A673 (cell line): ENCODE data around the gene MCM7.

ENCODE experiments used
- EZH2 ChIP-seq: fragments of 200-600 bp; sonication (generic); IDR thresholded peaks from 2 replicates; pipeline ENCODE4 v1.6.1; 2017; ENCODE audit warnings: borderline replicate concordance, low read depth, mild to moderate bottlenecking, mixed read lengths, antibody characterized with exemption, low read length; ENCODE audit not compliant: poor library complexity, severe bottlenecking
- TF ChIP-seq, protein P1 (sequence below): fragments of 300-800, 200-600 bp; sonication (generic); conservative IDR thresholded peaks from 2 replicates; pipeline ENCODE4 v1.5.1; 2017; ENCODE audit warnings: low read depth, mild to moderate bottlenecking, antibody characterized with exemption, low read length, moderate library complexity, mixed read lengths

GRCh38 chr7:100102950-100103840 is 2.0 kb upstream of the MCM7 start:
- TF ChIP-seq, protein P1, sequence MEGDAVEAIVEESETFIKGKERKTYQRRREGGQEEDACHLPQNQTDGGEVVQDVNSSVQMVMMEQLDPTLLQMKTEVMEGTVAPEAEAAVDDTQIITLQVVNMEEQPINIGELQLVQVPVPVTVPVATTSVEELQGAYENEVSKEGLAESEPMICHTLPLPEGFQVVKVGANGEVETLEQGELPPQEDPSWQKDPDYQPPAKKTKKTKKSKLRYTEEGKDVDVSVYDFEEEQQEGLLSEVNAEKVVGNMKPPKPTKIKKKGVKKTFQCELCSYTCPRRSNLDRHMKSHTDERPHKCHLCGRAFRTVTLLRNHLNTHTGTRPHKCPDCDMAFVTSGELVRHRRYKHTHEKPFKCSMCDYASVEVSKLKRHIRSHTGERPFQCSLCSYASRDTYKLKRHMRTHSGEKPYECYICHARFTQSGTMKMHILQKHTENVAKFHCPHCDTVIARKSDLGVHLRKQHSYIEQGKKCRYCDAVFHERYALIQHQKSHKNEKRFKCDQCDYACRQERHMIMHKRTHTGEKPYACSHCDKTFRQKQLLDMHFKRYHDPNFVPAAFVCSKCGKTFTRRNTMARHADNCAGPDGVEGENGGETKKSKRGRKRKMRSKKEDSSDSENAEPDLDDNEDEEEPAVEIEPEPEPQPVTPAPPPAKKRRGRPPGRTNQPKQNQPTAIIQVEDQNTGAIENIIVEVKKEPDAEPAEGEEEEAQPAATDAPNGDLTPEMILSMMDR: no peak
- TF ChIP-seq EZH2: no peak
